B cell (primary cell): ENCODE measurements around the gene SLC2A13.

Experiments
- EZH2 ChIP-seq: IDR thresholded peaks from 2 replicates; pipeline ENCODE4 v1.6.1; 2012; ENCODE audit warnings: borderline replicate concordance, low read depth, mild to moderate bottlenecking, moderate library complexity, low read length; ENCODE audit not compliant: insufficient read depth, poor library complexity, severe bottlenecking
- TF ChIP-seq, protein P1 (sequence below): fragments of 200-600 bp; IDR thresholded peaks from one replicate; pipeline ENCODE4 v1.8.0; 2022; ENCODE audit warnings: antibody characterized with exemption, mild to moderate bottlenecking

- TF ChIP-seq, protein P1, sequence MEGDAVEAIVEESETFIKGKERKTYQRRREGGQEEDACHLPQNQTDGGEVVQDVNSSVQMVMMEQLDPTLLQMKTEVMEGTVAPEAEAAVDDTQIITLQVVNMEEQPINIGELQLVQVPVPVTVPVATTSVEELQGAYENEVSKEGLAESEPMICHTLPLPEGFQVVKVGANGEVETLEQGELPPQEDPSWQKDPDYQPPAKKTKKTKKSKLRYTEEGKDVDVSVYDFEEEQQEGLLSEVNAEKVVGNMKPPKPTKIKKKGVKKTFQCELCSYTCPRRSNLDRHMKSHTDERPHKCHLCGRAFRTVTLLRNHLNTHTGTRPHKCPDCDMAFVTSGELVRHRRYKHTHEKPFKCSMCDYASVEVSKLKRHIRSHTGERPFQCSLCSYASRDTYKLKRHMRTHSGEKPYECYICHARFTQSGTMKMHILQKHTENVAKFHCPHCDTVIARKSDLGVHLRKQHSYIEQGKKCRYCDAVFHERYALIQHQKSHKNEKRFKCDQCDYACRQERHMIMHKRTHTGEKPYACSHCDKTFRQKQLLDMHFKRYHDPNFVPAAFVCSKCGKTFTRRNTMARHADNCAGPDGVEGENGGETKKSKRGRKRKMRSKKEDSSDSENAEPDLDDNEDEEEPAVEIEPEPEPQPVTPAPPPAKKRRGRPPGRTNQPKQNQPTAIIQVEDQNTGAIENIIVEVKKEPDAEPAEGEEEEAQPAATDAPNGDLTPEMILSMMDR: no peak
- no peak for TF ChIP-seq EZH2
Observed at GRCh38 chr12:39915249-39915648, 190.6 kb downstream of the SLC2A13 start.
